Measurements from ENCODE around the gene HPN.
A peak's percentile ranks its signal among the peaks of the same experiment; 100 is the strongest.
"Not testable (repeated sequence)": the region's sequence is repeated elsewhere in the genome, so short reads cannot be mapped to it uniquely, and the experiment has no call there.

The HPN gene

DNA sequence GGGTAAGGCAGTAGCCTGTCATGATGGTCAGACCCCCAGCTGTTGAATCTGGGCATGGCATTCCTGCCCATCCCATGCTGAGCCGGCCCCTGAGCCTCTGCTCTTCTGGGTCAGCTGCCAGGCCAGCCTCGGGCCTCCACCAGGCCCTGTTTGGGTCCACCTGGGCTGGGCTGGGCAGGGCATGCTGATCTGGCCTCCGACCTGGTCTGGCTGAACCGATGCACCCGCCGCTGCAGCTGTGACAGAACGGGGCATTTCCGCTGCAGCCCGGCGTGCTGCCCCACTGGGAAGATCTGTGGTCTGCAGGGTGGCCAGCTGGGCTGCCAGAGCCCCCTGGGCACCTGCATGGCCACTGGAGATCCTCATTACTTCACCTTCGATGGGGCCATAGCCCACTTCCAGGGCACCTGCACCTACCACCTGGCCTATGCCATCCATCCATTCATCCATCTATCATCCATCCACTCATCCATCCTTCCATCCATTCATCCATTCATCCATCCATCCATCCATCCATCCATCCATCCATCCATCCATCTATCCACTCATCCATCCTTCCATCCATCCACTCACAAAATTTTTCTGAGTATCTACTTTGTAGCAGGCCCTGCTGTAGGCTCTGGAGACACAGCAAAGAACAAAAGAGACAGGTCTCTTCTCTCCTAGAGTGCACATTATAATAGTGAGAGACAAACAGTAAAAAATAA, 52.6 kb downstream of the HPN start:
- Histone ChIP-seq H3K27ac (no peak overlapping the region), H3K4me3 (no peak overlapping the region)

DNA sequence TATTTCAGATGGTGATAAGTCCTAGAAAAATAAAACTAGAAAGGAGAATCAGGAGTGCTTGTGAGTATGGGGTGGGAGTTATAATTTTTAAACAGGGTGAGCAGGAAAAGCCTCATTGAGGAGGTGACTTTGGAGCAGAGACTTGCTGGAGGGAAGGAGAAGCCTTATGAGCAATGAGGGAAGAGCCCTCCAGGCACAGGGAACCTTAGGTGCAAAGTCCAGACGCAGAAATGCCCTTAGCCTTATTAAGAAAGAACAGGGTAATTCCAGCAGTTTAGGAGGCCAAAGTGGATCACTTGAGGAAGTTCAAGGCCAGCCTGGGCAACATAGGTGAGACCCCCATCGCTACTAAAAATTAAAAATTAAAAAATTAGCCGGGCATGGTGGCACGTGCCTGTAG, 53.1 kb downstream of the HPN start:
- Histone ChIP-seq H3K4me3 (no peak overlapping the region), H3K27ac (no peak overlapping the region)

GRCh38 chr19:35095667-35096368, 54.3 kb downstream of the HPN start:
- Histone ChIP-seq H3K27ac (peak overlapping the region in 11 of 21 experiments; percentile 16 to 68 (median 44)), H3K4me3 (no peak overlapping the region)

DNA sequence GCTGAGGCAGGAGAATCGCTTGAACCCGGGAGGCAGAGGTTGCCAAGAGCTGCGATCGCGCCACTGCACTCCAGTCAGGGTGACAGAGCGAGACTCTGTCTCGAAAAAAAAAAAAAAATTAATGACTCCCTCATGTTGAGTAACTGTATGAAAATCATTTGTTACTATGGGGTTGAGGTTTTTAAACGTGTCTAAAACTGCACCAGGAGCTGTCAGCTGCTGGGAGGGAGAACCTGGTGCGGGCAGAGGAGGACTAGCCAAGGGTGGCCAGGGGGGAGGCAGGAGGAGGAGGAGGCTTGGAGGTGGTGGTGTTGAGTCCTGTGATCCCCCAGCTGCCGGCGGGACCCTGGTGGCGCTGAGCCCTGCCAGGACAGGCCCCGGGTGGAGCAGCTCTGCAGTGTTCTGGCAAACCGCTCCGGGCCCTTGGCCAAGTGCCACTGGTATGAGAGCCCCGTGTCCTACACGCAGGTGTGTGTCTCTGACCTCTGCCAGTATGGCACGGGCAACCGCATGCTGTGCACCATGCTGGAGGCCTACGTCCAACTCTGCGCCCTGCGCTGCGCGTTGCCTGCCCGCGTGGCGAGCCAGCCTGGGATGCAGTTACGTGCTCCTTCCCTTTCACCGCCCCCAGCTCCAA, 57.0 kb downstream of the HPN start:
- peak overlapping the region in 9 of 21 experiments; percentile 7 to 75 (median 30) for H3K27ac ChIP-seq

GRCh38 chr19:35099155-35099896, 57.8 kb downstream of the HPN start:
- Histone ChIP-seq H3K27ac (peak overlapping the region in 3 of 21 experiments; percentile 30 to 75 (median 37)), H3K4me3 (no peak overlapping the region)

More for the DNA sequence above, 57.0 kb downstream of the HPN start:
- H3K4me3 ChIP-seq: no peak overlapping the region

- H3K27ac ChIP-seq: no peak overlapping the region
- H3K4me3 ChIP-seq: no peak overlapping the region
Measured at GRCh38 chr19:35099897-35100275, 58.4 kb downstream of the HPN start.

GRCh38 chr19:35100588-35101533, 59.3 kb downstream of the HPN start:
- no peak overlapping the region for H3K27ac ChIP-seq
- no peak overlapping the region for H3K4me3 ChIP-seq

GRCh38 chr19:35101949-35102348, 60.4 kb downstream of the HPN start:
- H3K4me3 ChIP-seq, H3K27ac ChIP-seq: not testable (repeated sequence)

- H3K4me3 ChIP-seq, H3K27ac ChIP-seq: not testable (repeated sequence)
Measured at GRCh38 chr19:35103614-35104013, 62.1 kb downstream of the HPN start.

DNA sequence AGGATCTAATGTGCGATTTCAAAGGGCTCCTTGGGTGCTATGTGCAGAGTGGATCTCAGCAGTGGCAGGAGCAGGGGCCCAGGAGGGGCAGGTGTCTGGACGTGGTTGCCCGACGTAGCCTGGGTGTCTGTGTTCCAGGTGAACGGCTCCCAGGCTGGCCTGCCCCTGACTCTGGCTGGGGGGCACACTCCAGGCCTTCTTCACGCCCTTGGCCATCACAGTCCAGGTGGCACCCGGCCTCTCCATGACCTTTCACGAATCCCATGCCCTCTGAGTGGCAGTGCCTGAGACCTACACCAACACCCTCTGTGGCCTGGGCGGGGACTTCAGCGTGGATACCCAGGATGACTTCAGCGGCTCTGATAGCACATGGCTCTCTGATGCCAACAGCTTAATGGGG, 62.8 kb downstream of the HPN start:
- H3K27ac ChIP-seq: no peak overlapping the region
- no peak overlapping the region for H3K4me3 ChIP-seq

- no peak overlapping the region for H3K27ac ChIP-seq
- no peak overlapping the region for H3K4me3 ChIP-seq
Measured at GRCh38 chr19:35105047-35105410, 63.5 kb downstream of the HPN start.

- no peak overlapping the region for H3K4me3 ChIP-seq
- H3K27ac ChIP-seq: peak overlapping the region in 6 of 21 experiments; percentile 10 to 78 (median 66)
Measured at GRCh38 chr19:35105411-35106290, 64.1 kb downstream of the HPN start.

- Histone ChIP-seq H3K4me3 (no peak overlapping the region), H3K27ac (peak overlapping the region in 7 of 21 experiments; percentile 10 to 78 (median 64))
Measured at GRCh38 chr19:35106291-35106583, 64.7 kb downstream of the HPN start.

DNA sequence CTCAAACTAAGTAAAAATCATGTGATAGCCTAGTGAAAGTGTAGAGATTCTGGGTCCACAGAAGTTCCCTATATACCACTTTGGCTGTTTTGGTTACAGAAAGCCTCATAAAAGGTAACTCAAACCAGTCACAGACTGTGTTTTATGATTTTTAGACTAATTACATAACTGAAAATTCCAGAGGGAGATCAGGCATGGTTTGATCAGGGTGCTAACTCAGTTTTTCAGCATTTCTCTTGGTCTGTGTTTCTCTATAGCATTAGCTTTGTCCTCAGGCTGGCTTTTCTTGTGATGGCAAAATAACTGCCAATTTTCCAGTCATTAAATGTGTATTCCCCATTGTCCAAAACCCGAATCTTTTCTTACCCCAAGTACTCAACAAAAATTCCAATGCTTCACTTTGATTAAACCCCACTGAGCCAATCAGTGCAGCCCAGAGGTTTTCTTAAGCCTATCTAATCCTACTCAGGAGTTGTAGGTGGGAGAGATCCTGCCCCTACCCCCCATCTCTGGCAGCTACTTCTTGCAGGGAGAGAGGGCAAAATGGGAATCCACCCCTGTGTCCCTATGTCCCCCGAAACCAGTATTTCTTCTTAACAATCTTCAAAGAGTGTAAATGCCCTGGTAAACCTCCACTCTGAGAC, 65.5 kb downstream of the HPN start:
- no peak overlapping the region for H3K4me3 ChIP-seq
- H3K27ac ChIP-seq: peak overlapping the region in 13 of 21 experiments; percentile 7 to 78 (median 45)

- H3K27ac ChIP-seq: peak overlapping the region in 12 of 21 experiments; percentile 10 to 80 (median 49)
- no peak overlapping the region for H3K4me3 ChIP-seq
Measured at GRCh38 chr19:35107545-35107944, 66.0 kb downstream of the HPN start.

DNA sequence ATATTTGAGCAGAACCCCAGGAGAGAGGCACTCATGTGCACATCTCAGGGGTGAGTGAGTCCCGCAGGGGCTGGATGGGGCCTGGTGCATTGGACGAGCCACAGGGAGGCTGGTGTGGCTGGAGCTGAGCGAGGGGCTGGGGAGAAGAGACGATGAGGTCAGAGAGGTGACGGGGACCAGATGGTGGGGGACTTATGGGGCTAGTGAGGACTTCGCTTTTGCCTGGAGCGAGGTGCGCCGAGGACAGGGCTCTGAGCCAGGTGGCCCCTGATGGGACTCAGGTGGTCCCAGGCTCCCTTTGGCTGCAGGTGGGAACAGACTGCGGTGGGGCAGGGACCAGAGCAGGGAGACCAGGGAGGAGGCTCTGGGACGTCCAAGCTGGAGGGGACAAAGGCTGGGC, 67.2 kb downstream of the HPN start:
- H3K4me3 ChIP-seq: no peak overlapping the region
- peak overlapping the region in 11 of 21 experiments; percentile 33 to 71 (median 49) for H3K27ac ChIP-seq

- no peak overlapping the region for H3K4me3 ChIP-seq
- H3K27ac ChIP-seq: peak overlapping the region in 14 of 21 experiments; percentile 29 to 71 (median 48)
Measured at GRCh38 chr19:35109395-35110112, 68.0 kb downstream of the HPN start.

Measured in skin epidermis (tissue), 12 donors.